Activated T-cell treated with anti-CD3 and anti-CD28 coated beads for 48 hours (primary cell): ENCODE data around the gene SIRT5.

Experiments used
- DNase-seq: peaks from one replicate; pipeline ENCODE4 v3.0.0-alpha.2; 2020; ENCODE audit warnings: low read depth

SIRT5 gene

DNA sequence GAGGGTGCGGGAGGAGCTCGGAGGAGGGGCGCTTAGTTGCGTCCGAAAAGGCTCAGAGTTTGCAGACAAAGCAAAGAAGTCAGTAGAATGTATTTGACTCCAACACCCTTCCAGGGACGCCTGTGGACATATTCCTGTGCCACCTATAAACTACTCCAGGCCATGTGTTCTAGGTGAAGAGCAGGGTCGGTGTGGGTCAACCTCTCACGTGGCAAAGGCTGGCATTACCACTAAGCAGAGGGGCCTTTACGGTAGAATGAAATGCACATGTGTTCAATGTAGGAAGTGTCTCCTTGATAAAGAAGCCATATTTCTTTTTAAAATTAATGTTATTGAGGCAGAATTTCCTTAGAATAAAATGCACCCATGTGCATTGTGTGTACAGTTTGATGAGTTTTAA is 15.4 kb downstream of the SIRT5 start:
- DNase-seq: no peak

GRCh38 chr6:13590574-13591153 is 16.3 kb downstream of the SIRT5 start:
- no peak for DNase-seq

DNA sequence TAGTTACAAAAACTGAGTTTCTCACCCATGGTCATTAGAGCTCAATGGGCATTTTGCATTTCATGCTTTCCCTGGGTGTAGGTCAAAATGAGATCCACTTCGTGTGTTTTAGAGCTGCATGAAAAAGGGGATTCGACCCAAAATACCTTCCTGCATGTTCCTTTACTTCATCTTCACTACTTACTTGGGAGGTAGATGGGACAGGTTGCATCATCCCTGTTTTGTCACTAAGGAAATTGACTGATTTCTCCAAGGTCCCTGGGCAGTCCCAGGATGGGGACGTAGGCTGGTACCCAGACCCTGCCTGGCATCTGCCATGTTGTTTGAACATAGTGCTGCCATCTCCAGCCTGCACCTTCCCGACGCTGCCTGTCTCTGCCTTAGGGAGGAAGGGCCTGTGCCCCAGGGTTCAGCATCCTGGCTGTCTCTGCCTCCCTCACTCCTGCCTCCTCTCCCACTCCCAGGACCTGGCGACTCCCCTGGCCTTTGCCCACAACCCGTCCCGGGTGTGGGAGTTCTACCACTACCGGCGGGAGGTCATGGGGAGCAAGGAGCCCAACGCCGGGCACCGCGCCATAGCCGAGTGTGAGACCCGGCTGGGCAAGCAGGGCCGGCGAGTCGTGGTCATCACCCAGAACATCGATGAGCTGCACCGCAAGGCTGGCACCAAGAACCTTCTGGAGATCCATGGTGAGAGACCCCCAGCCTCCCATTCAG is 17.0 kb downstream of the SIRT5 start:
- no peak for DNase-seq

- DNase-seq: no peak
These were observed 18.7 kb downstream of the SIRT5 start for GRCh38 chr6:13593103-13593502.

- DNase-seq: no peak
These were observed 19.3 kb downstream of the SIRT5 start for GRCh38 chr6:13593720-13594119.

GRCh38 chr6:13597073-13597472 is 22.7 kb downstream of the SIRT5 start:
- no peak for DNase-seq

DNA sequence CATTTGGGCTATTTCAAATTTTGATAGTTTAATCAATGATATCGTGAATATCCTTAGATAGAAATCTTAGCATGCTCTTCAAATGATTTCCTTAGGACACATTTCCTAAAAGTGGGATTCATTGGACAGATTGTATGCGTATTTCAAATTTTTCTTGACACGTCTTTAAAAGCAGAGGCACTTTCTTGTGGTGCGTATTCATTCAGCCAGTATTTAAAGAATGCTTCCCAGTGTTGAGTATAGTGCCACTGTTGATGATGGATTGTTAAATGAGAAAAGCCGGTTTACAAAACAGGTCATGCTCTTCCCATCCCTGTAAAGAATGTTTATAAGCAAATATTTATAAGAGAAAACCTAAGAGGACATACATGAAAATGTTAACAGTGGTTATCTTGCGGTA is 25.6 kb downstream of the SIRT5 start:
- no peak for DNase-seq

- no peak for DNase-seq
These were observed 29.7 kb downstream of the SIRT5 start for GRCh38 chr6:13604135-13604534.

DNA sequence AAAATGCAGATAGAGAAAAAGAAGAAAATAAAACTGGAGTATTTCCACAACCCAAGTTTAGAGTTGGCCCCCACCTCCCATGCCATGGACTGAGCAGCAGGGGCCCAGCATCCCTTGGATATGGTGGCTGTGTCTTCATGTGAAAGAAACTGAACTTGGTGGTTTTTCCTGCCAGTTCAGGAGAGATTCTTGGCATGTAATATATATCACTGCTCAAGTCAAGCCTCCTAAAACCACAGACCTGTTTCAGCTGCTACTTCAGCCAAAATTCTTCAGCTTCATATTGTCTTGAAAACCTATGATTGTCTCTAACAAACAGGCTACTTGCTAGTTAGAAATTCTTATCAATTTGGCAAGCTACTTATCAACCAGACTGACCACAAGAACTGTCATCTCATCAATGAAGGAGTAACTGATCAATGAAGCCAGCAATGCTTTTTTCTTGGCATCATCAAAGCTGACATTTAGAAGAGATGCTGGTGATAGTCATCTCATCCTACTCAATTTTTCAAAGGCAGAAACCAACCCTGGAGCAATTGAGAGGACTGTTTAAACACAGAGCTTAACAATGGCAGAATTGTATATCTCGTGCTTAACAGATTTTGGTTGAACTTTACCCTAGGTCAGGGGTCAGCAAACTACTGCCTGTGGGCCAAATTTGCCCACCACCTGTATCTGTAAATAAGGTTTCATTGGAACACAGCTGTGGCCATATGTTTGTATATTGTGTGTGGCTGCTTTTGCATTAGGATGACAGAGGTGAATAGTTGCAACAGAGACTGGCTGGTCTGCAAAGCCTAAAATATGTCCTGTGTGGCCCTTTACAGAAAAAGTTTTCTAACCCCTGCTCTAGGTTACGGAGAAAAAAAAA is 30.4 kb downstream of the SIRT5 start:
- DNase-seq: no peak

- no peak for DNase-seq
These were observed 31.2 kb downstream of the SIRT5 start for GRCh38 chr6:13605634-13606033.

DNA sequence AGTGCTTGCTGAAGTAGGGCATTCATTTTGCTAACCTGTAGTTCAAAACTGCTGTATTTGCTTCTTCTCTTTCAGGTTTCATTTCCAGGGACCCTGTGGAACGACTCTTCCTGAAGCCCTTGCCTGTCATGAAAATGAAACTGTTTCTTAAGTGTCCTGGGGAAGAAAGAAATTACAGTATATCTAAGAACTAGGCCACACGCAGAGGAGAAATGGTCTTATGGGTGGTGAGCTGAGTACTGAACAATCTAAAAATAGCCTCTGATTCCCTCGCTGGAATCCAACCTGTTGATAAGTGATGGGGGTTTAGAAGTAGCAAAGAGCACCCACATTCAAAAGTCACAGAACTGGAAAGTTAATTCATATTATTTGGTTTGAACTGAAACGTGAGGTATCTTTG is 37.3 kb downstream of the SIRT5 start:
- DNase-seq: no peak

DNA sequence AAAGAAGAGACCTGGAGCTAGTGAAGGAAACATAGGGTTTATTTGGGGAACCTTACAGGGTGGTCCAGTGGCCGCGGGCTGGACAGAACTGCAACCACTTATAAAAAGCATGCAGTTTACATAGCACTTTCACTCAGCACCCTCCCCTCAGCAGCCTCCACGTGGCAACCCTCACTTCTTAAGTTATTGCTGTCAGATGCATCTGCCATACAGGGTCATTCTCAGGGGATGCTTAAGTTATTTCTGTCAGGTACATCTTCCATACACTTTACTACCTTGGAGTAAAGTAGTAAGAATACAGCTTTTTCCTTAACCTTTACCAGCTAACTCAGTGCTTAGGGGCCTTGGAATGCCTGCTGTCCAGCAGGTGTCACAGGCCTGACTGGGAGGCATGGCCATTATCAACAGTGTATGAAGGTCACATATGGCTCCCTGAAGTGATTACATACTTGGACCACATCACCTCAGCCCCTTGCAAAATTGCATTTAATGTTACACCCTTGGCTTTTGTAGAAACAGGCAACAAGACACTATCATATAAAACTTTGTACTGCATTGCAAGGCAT is 38.7 kb downstream of the SIRT5 start:
- no peak for DNase-seq

DNA sequence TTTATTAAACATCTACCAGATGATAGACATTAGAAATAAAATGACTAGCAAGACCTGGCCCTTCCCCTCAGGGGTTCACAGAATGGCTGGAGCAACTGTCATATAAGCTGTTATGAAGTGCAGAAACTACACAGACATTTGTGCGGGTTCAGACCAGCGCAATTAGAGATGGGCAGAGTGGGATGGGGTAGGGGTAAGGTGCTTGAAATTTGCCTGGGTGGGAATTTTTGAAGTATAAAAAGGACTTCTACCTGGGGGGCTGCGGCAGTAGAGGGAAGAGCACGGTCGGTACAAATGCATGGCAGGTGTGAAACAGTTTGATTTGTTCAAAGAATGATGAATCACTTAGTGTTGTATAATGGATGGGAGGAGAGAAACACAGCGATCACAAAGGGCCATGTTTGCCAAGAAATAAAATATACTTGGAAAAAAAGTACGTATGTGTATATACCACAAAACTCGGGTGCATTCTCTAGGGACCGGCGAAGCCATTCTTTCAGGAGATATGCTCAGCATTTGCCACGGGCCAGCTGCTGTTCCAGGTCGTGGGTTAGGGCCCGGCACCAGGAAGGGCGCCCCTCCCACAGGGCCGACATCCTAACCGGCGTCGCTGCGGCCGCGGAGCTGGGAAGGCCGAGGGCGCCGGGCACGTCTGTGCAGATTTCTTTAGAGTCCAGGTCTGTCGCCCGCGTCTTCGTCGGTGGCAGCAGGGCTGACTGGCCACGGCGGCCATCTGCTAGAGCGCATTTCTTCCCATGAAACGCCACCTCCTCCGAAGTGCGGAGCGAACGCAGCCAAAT is 39.9 kb downstream of the SIRT5 start:
- no peak for DNase-seq

GRCh38 chr6:13614926-13615791 is 40.8 kb downstream of the SIRT5 start, which contains the start of gene NOL7:
TSS of gene NOL7 (plus strand) at chr6:13615335. CDS start at chr6:13615359, 24 bp downstream.
- peak; percentile 97 for DNase-seq

DNA sequence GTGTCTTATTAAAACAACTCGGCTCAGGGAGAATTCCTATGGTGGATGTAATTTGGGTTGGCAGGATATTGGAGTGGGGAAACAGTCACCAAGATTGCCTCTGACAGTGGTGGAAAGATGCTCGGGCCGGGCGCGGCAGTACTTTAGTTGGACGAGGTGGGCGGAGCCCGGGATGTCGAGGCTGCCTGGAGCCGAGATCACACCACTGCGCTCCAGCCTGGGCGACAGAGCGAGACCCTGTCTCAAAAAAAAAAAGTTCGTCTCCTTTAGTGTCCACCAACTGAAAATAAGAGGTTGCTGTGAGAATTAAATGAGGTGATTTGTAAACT is 41.4 kb downstream of the SIRT5 start:
- peak; percentile 34 for DNase-seq

DNA sequence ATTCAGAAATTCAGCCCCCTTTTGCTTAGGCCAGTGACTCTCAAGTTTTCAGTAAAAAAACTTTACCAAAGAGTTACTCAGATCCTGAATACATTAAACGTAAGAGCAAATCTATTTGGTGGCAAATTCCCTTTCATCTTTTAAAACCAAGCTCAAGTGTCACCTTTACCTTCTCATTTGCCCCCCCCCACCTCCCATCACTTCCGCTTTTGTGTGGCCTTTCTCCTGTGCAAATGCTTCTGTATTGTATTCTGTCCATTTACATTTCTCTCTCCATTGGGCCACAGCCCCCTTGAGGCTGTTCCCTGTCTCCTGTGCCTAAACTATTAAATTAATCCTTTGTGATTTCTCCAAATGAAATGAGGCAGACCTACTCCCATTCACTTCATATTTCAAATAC is 42.7 kb downstream of the SIRT5 start:
- no peak for DNase-seq

DNA sequence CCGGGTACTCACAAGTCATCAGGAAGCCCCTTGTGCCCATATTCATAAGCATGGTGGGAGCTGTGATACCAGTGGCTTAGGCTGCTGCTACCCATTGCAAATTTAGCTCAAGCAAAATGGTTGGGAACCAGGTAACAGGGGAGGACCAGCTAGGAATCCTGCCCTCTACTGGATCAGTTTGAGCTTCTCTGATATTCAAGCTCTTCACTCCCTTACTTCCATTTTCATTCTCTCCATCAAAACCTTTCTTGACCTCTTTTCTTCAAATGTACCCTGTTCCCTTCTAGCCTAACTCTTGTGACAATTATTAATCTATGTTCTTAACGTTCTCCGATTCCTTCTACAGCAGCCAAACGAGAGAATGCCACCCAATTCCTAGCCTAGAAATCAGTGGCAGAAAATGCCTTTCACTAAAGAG is 50.5 kb downstream of the SIRT5 start:
- no peak for DNase-seq

- no peak for DNase-seq
These were observed 55.2 kb downstream of the SIRT5 start for GRCh38 chr6:13629459-13630116.

GRCh38 chr6:13630499-13630898 is 56.1 kb downstream of the SIRT5 start:
- no peak for DNase-seq

DNA sequence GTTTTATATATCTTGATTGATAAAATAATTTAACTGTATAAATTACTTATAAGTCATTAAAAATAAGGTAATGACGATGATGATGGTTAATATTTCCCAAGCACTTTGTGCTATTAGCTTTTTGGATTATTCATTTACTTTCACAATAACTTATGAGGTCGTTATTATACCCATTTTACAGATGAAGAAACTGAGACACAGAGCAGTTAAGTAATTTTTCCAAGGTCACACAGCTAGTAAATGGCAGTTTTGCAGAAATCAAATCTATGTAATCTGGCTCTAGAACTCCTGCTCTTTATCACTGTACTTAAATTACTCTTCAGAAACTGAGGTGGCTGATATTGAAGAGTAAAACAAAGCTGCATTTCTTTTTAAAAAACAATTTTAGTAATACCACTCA is 58.9 kb downstream of the SIRT5 start:
- DNase-seq: no peak
